ENCODE data around the gene HMOX1.

HMOX1 gene

DNA sequence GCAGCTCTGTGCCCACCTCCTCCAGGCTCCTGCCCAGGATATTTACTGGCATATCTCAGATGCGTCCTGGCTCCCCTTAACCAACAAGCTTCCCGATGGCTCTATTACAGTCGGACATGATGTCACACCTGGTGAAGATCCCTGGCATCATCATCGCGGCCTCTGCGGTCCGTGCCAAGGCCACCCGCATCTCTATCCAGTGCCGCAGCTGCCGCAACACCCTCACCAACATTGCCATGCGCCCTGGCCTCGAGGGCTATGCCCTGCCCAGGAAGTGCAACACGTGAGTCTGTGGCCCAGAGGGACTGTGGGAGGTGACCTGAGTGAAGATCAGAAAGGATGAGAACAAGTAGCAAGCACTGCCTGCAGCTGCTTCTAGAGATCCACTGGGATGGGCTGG lies 25.5 kb downstream of the HMOX1 start:
- DNase-seq (ENCODE audit: low spot score), result no peak

DNA sequence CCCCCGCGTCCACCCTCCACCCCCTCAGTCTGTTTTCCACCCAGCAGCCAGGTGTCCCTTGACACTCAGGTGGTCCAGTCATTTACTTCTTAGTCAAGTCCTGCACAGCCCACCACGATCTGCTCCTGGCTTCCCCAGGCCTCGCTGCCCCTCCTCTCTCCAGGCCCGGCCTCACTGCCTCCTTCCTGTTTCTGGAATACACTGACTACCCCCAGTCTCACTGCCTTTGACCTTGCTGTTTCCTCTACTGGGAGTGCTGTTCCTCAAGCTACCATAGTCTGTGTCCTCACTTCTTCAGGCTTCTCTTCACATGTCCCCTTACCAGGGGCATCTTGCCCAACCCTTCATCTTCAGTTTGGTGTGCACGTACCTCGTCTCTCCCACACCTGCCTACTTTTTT lies 26.5 kb downstream of the HMOX1 start:
- no peak for DNase-seq (ENCODE audit: low spot score)

DNA sequence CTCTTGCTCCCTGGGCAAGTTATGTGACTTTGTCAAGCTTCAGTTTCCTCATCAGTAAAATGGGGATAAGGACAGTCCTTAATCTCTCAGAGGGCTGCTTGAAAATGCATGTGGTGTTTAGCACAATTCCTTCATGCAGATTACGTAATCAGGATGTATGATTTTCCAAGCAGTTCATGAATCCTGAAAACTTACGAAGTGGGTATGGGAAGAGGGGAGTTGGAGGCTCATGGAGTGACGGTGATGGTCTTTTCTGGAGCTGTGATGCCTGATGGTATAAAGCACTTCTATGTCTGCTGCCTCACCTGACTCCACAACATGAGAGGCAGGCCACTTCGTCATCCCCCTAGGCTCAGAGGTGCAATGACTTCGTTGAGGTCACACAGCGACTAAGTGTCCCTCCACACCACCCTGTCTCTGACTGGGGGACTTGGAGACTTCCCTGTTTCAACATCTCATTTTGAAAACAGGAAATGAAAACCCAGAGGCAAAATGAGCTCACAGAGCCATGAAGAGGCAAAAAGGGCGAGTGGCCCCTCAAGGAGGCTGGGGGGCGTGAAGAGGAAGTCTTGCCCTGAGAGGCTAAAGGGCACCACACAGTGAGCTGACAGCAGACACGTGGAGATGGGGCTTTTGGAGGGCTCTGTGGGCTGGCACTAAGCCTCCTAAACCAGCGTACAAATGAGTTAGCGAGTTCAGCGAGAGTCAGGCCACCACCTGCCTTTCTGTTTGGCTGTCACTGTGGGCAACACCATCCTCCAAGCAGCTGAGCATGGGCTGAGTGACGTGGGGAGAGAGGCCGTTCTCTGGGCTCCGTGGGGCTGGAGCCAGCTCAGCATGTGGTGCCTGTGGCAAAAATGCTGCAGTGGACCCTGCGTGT lies 29.1 kb downstream of the HMOX1 start:
- no peak for DNase-seq (ENCODE audit: low spot score)

DNA sequence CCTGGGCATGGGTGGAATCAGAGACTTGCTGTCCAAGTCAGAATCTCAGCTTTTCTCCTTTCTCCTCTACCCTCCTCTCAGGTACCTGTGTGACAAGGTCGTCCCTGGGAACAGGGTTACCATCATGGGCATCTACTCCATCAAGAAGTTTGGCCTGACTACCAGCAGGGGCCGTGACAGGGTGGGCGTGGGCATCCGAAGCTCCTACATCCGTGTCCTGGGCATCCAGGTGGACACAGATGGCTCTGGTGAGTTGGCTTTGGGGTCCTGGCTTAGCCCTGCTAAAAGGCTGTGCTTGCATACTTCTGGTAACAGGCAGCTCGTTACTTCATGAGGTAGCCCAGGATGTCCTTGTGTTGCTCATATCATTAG lies 29.8 kb downstream of the HMOX1 start:
- DNase-seq (ENCODE audit: low spot score), result no peak

DNA sequence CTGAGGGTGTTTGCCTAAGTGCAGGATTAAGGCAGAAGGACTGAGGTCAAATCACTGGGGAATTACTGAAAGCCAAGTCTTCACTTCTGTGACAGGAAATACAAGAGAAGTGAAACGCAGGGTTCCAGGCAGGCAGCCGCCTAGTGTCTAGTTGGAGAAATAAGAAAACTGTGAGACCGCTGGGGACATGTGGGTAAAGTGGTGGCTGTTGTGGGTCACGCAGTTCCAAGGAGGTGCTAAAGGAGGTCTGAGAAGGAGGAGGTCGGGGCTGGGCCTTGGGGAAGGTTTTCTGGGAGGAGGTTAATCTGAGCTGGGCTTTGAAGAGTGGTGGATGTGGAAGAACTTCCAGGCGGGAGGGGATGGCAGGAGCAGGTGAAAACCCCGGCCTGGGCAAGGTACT lies 30.2 kb downstream of the HMOX1 start:
- no peak for DNase-seq (ENCODE audit: low spot score)

DNA sequence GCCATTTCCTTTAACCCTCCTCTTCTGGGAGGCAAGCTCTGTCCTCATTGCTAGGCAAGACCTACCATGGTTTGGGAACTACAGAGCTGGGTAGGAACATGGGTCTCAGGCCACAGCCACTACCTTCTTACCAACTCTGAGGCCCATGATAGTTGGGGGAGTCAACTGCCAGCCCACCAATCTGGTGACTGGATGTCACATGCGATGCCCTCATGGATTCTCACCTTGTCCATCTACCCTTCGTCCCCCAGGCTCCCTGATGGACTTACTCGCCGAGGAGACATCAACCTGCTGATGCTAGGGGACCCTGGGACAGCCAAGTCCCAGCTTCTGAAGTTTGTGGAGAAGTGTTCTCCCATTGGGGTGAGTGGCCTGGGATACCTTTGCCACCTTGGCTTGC lies 32.7 kb downstream of the HMOX1 start:
- no peak for DNase-seq (ENCODE audit: low spot score)

DNA sequence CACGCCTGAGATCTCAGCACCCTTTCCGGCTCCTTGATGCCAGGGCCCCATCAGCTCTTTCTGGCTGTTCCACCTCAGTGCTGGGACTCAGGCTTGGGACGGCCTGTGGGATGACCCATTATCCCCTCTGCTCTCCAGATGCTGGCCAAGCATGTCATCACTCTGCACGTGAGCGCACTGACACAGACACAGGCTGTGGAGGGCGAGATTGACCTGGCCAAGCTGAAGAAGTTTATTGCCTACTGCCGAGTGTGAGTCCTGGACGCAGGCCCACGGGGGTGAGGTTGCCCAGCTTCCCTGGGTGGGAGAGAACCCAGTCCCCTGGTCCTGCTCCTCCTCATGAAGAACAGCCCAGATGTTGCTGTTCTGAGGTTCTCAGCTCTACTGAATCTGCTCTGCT lies 36.7 kb downstream of the HMOX1 start:
- no peak for DNase-seq (ENCODE audit: low spot score)

DNA sequence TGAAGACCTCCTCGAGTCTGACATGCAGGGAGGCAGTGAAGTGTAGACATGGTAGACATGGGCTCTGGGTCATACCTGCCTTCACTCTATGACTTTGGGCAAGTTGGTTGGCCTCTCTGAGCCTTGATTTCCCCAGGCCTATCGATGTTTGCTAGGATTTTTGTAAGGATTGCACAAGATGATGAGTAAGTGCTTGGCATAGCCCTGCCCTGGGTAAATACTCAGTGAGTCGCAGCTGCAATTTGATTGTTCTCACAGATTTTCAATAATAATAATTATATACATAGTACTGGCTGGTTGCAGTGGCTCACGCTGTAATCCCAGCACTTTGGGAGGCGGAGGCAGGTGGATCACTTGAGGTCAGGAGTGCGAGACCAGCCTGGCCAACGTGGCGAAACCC lies 37.2 kb downstream of the HMOX1 start:
- no peak for DNase-seq (ENCODE audit: low spot score)

DNA sequence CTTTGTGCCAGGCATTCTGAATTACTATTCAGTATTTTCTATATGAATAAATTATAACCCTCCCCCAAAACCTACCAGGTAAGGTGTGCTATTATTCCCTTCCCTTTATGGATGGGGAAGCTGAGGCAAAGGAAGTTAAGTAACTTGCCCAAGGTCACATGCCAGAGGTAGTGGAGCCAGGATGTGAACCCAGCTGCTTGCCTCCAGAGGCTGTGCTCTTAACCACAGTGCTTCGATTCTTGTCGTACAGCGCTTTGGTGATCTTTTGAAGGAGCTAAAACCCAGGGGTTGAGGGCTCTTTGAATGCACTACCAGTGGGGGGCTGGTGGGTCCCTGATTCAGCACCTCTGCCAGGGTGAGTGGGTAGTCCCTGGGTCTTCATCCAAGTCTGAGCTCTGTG lies 37.8 kb downstream of the HMOX1 start:
- no peak for DNase-seq (ENCODE audit: low spot score)

DNA sequence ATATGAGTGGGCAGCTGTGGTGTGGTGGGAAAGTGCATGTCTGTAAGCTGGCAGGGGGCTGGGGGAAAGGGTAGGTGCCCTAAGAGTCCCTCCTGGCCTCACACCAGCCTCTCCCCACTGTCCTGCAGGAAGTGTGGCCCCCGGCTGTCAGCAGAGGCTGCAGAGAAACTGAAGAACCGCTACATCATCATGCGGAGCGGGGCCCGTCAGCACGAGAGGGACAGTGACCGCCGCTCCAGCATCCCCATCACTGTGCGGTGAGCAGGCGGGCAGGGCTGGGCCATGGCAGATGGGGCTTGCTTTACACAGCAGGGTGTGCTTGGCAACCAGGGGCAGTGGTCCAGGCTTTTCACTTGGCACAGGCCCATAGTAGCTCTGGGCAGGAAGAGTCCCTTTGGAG lies 38.9 kb downstream of the HMOX1 start:
- no peak for DNase-seq (ENCODE audit: low spot score)

DNA sequence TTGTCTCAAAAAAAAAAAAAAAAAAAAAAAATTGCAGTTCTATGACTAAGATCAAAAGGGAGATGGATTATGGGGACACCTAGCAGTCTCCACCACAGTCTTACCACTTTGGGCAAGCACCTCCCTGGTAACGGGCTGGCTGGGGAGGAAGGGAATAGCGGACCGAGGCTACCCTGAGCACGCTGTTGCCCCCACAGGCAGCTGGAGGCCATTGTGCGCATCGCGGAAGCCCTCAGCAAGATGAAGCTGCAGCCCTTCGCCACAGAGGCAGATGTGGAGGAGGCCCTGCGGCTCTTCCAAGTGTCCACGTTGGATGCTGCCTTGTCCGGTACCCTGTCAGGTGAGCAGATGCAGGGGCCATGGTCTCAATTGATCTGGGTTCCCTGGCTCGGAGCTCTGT lies 40.2 kb downstream of the HMOX1 start:
- DNase-seq (ENCODE audit: low spot score), result peak; percentile 52

DNA sequence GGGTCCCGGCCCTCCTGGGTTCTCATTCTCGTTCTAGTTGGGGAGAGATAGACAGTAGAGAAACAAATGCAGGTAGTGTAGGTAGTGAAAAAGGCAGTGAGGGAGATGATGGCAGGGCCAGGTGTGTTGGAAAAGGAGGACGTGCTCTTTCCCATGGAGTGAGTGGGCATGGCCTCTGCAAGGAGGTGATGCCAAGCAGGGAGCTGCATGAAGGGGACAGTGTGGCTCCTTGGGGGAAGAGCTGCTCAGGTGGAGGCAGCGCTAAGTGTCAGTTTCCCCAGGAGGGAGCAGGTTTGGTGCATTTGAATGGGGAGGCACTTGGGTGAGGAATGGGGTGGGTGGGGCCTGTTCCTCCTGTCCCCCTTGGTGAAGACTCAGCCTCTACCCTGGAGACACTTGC lies 41.2 kb downstream of the HMOX1 start:
- DNase-seq (ENCODE audit: low spot score), result no peak

DNA sequence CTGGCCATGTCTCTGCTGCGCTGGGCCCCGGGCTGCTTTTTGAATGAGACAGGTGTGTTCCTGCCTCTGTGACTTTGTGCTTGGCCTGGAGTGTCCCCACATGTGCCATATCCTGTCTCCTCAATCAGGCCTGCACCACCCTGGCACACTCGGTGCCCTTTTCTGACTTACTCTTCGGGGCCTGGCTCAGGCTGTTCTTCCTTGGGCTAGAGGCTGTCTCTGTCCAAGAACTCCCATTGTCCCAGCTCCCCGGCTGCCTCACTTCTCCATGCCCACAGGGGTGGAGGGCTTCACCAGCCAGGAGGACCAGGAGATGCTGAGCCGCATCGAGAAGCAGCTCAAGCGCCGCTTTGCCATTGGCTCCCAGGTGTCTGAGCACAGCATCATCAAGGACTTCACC lies 42.0 kb downstream of the HMOX1 start:
- DNase-seq (ENCODE audit: low spot score), result no peak

DNA sequence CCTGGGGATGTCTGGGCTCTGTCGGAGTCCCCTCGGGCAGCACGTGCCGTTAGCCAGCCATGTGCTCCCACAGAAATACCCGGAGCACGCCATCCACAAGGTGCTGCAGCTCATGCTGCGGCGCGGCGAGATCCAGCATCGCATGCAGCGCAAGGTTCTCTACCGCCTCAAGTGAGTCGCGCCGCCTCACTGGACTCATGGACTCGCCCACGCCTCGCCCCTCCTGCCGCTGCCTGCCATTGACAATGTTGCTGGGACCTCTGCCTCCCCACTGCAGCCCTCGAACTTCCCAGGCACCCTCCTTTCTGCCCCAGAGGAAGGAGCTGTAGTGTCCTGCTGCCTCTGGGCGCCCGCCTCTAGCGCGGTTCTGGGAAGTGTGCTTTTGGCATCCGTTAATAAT lies 43.2 kb downstream of the HMOX1 start:
- no peak for DNase-seq (ENCODE audit: low spot score)

DNA sequence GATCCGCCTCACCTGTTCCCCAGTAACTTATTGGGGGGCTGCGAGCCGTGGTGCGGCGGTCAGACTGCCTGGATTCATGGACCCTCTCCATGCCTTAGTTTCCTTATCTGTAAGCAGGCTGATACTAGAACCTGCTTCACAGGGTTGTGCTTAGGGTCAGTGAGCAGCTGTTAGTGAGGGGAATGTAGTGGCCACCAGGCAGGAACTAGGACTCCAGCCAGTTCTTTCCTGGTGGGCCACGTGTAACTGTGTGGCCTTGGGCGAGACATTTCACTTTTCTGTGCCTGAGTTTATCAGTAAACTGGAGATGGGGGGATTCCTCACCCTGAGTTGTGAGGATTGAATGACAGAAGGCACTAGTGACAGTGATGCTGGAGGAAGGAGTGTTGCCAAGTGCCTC lies 43.9 kb downstream of the HMOX1 start:
- DNase-seq (ENCODE audit: low spot score), result no peak

DNA sequence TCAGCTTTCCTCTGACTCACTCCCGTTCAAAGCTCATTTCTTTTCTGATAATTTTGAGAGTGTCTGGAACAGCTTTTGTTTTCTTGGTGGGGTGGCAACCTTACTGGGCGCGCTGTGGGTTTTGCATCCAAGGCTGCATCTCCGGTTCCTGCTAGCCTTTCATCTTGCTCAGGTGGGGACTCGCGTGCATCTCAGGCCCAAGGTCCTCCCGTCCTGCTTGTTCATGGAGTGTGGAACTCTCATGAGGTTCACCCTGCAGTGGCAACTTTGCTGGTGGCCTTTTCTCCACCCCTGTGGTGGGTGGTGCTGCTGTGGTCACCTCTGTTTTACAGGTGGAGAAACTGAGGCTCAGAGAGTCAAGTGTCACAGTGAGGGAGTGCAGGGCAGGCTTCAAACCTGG lies 44.6 kb downstream of the HMOX1 start:
- DNase-seq (ENCODE audit: low spot score), result no peak

DNA sequence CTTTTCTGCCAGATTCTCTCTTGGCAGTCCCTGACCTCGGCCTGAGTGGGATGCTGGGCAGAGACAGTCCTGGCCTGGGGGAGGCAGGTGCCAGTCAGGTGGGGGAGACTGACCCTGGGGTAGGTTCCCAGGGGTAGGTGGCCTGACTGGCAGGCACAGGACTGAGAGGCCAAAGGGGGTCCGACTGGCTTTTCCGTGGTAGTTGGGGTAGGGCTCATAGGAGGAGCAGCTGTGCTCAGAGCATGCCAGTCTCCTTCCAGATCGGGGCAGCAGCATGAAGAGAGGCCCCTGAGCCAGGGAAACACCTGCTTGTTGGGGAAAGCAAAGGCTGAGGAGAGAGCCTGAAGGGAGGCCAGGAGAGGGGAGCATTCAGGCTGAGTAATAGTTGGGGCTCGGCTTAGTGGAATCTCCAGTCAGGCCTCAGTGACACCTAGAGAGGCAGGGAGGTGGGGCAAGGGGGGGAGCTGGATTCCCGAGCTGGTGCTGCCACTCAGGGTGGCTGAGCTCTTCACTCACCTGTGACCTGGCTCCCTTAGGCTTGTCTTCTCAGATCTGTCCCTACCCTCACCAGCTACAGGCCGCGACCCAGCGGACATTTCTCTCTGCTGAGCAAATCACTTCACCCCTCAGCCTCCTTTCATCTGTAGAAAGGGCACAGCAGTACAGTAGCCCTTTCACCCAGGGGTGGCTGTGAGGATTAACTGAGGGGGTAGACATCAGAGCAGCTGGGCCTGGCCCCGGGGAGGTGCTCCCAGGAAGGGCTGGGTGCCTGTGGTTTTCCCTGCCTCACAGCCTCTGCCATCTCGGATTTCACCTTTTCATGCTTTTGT lies 45.3 kb downstream of the HMOX1 start:
- peak; percentile 62 for DNase-seq (ENCODE audit: low spot score)

DNA sequence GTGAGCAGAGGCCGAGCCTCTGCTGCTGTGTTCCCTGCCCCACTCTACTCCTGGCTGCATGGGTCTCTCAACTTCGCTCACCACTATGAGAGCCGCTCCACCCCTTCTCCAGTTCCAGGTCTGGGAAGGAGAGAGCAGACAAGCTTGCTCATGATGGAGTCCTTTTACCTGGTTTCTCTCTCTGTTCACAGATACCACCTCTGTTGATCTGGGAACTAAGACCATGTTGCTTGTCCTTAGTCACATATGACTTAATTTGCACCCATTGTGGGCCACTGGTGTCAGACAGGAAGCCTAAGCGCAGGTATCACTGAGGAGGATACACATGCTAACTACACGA lies 45.9 kb downstream of the HMOX1 start:
- no peak for DNase-seq (ENCODE audit: low spot score)

DNA sequence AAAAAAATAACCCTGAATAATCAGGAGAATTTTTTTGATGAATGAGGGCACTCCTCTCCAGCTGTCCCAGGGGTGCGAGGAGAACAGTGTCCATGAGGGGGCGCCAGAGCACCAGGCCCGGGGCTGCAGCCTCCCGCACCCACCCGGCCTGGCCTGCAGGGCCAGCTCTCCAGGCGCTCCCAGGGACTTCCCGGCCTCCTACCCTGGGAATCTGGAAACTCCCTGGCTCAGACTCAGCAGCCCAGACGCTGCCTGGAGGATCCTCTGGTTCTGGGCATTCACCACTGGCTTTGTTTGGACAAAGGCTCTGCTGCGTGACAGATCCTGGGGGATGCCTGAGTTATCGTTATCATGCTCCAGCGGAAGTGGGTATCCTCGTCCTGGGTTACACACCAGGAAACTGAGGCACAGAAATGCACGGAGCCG lies 50.0 kb downstream of the HMOX1 start:
- DNase-seq (ENCODE audit: low spot score), result peak; percentile 97

DNA sequence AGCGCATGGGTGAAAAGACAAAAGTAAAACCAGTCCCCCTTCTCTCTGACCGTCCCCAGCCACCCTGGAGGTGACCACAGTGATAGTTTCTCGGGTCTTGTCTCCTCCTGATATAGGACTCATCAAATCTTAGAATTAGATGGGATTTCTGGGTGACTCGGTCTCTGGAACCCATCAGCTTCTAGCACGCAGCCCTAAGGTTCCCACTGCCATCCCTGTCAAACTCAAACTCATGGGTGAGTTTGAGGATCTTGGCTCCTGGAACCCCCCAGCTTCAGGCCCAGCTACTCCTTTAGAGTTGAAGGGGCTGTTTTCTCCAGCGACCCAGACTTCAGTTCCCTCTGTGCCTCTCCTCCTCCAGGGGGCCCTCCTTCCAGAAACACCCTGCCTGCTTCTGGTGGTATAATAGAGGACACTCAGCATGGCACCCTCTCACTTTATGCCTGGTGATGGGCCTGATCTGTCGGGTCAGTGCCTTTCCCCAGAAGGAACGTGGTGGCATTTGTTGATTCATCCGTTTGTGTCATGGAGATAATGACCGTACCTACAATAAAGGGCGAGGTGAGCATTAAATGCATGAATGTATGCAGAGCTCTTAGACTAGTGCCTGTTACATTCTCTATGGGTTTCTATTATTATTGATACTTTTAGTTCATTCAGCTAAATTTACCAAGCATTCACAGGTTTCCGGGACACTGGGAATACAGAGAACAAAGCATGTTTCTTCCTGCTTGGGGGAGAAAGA lies 50.8 kb downstream of the HMOX1 start:
- no peak for DNase-seq (ENCODE audit: low spot score)

DNA sequence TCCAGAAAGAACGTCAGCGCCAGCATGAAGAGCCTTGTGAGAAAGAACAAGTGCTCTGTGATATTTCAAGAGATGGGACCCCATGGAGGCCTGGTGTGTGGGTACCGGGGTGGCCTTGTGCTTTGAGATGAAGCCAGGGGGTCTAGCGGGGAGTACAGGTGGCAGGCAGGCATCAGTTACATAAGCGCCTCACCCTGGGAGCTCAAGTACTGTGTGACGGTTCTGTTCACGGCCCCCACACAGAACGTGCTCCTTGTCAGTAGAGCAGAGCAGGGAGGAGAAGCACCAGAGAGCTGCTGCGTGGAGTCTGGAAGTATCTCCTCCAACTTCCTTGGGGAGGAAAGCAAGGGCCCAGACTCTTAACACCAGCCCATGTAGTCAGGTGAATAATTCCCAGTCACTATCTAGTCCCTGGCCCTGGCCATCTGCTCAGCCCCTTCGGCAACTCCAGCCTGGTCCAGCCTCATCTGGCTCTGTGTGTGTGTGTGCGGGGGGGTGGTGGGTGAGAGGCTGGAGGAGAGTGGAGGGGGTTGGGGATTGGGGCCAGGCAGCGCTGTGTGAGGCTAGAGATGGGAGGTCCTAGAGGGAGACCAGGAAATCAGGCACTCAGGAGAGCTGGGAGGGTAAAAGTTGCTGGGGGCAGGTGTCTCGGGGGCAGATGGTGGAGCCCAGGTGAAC lies 51.5 kb downstream of the HMOX1 start:
- DNase-seq (ENCODE audit: low spot score), result no peak

DNA sequence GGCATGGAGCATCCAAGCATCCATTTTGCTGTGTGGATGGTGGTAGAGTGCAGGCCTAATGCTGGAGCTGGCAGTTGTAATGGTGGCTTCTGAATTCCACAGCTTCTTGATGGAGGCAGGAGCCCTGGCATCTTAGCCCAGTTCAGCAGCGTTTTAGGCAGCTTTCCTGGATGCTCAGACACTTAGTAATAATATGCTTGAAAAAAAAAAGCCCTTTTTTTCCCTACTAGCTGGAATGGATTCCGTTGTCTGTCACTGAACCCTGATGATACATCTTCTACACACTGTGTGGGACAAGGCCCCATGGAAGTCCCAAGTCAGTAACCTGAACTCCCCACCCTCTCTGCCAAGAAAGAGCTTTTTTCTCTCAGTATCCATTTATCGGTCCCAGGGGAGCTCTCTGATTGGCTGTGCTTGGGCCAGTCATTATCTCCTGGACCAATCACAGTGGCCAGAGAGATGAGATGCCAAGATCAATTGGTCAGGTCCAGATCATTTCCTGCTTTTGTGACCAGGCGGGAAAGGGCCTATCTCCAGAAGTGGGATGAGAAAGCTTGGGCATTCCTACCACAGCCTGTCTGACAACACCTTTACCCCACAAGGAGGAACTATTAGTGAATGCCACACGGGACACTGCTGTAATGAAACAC lies 53.3 kb downstream of the HMOX1 start:
- DNase-seq (ENCODE audit: low spot score), result no peak

Measured in iPS-NIHi11 (cell line).